ENCODE results near the gene YAP1. TPM values are rescaled to one million over a fixed set of nuclear protein-coding genes. Genes with fewer than 3 reads are reported as not detected.

Gene YAP1
- total and polyA plus RNA-seq, 8 donors, result 22.0 to 400 (median 64.4) TPM

GRCh38 chr11:102202972-102203371, 92.7 kb downstream of the YAP1 start:
- Histone ChIP-seq H3K27me3 (no peaks in the 10 kb centered on the region), H3K4me3 (no peak overlapping the region), H3K36me3 (peaks cover 6 to 30% (median 20%) of the 10 kb centered on the region in 4 donors), H3K4me1 (peaks cover 0 to 13% (median 2%) of the 10 kb centered on the region in 4 donors), H3K27ac (no peak overlapping the region), H3K9me3 (no peaks in the 10 kb centered on the region)
- WGBS, 5 donors, result 72 to 89% (median 82%) methylated on average over 3 of the region's 3 CpGs
- TF ChIP-seq, protein P1, sequence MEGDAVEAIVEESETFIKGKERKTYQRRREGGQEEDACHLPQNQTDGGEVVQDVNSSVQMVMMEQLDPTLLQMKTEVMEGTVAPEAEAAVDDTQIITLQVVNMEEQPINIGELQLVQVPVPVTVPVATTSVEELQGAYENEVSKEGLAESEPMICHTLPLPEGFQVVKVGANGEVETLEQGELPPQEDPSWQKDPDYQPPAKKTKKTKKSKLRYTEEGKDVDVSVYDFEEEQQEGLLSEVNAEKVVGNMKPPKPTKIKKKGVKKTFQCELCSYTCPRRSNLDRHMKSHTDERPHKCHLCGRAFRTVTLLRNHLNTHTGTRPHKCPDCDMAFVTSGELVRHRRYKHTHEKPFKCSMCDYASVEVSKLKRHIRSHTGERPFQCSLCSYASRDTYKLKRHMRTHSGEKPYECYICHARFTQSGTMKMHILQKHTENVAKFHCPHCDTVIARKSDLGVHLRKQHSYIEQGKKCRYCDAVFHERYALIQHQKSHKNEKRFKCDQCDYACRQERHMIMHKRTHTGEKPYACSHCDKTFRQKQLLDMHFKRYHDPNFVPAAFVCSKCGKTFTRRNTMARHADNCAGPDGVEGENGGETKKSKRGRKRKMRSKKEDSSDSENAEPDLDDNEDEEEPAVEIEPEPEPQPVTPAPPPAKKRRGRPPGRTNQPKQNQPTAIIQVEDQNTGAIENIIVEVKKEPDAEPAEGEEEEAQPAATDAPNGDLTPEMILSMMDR (IDR thresholded peaks at IDR 0.05), result no peak
- no peak for TF ChIP-seq POLR2AphosphoS5 (IDR thresholded peaks at IDR 0.05)
- no peak for TF ChIP-seq POLR2A (IDR thresholded peaks at IDR 0.05)
- no peak for TF ChIP-seq EP300 (IDR thresholded peaks at IDR 0.05)
- intact Hi-C loops (cut with DNase I; ENCODE audit: low total_unique reads), result no loop called here
- DNase-seq, result no peak

- Histone ChIP-seq H3K27ac (no peak overlapping the region), H3K27me3 (no peaks in the 10 kb centered on the region), H3K36me3 (peaks cover 6 to 38% (median 26%) of the 10 kb centered on the region in 4 donors), H3K9me3 (no peaks in the 10 kb centered on the region), H3K4me3 (no peak overlapping the region), H3K4me1 (peaks cover 0 to 13% (median 0%) of the 10 kb centered on the region in 4 donors)
- intact Hi-C loops (cut with DNase I; ENCODE audit: low total_unique reads), result no loop called here
- TF ChIP-seq, protein P1 (IDR thresholded peaks at IDR 0.05), result no peak
- TF ChIP-seq POLR2A (IDR thresholded peaks at IDR 0.05), result no peak
- no peak for TF ChIP-seq EP300 (IDR thresholded peaks at IDR 0.05)
- TF ChIP-seq POLR2AphosphoS5 (IDR thresholded peaks at IDR 0.05), result no peak
- WGBS, 5 donors, result 45 to 50% (median 48%) methylated on average over 2 of the region's 2 CpGs
- no peak for DNase-seq
These were observed 93.9 kb downstream of the YAP1 start for GRCh38 chr11:102204174-102204573.

GRCh38 chr11:102205805-102206204, 95.6 kb downstream of the YAP1 start:
- no peak for TF ChIP-seq POLR2A (IDR thresholded peaks at IDR 0.05)
- TF ChIP-seq EP300 (IDR thresholded peaks at IDR 0.05), result no peak
- TF ChIP-seq, protein P1 (IDR thresholded peaks at IDR 0.05), result no peak
- TF ChIP-seq POLR2AphosphoS5 (IDR thresholded peaks at IDR 0.05), result no peak
- Histone ChIP-seq H3K27ac (no peak overlapping the region), H3K4me1 (peaks cover 0 to 13% (median 0%) of the 10 kb centered on the region in 4 donors), H3K36me3 (peaks cover 6 to 55% (median 41%) of the 10 kb centered on the region in 4 donors), H3K27me3 (no peaks in the 10 kb centered on the region), H3K9me3 (no peaks in the 10 kb centered on the region), H3K4me3 (no peak overlapping the region)
- intact Hi-C loops (cut with DNase I; ENCODE audit: low total_unique reads), result no loop called here
- DNase-seq, result no peak
- 90 to 94% (median 92%) methylated on average over 4 of the region's 4 CpGs for WGBS, 5 donors

DNA sequence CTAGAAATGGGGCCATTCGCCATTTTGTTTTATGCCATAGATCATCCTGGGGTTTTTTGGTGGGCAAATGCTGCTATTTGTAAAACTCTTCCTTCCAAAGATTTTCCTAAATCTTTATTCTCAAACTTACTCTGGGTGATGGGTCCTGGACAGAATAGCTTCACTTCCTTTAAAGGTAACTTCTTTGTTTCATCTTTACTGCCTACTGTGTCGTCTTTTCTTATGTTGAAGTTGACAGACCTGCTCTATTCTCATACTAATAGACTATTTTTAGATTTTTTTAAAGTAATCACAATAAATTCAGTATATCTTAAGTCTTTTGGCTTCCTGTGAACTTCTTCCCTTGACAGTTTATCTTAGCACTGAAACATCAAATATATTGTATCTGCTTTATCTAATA, 98.6 kb downstream of the YAP1 start:
- TF ChIP-seq POLR2AphosphoS5 (IDR thresholded peaks at IDR 0.05), result no peak
- TF ChIP-seq, protein P1 (IDR thresholded peaks at IDR 0.05), result no peak
- TF ChIP-seq EP300 (IDR thresholded peaks at IDR 0.05), result no peak
- TF ChIP-seq POLR2A (IDR thresholded peaks at IDR 0.05), result no peak
- no peak for DNase-seq
- H3K4me1 ChIP-seq, result peaks cover 0 to 13% (median 0%) of the 10 kb centered on the region in 4 donors
- H3K36me3 ChIP-seq, result peaks cover 6 to 74% (median 61%) of the 10 kb centered on the region in 4 donors
- 88 to 95% (median 93%) methylated on average over 2 of the region's 2 CpGs for WGBS, 5 donors
- H3K27ac ChIP-seq, result no peak overlapping the region
- H3K4me3 ChIP-seq, result no peak overlapping the region
- H3K27me3 ChIP-seq, result no peaks in the 10 kb centered on the region
- no peaks in the 10 kb centered on the region for H3K9me3 ChIP-seq
- intact Hi-C loops (cut with DNase I; ENCODE audit: low total_unique reads), result no loop called here
